Skeletal muscle cell (primary cell): ENCODE measurements around the gene POLR2F.

Source experiments
- DNase-seq: peaks from one replicate; pipeline ENCODE4 v3.0.0-alpha.2; 2010; ENCODE audit warnings: low read depth
- H3K4me3 ChIP-seq: 2 replicates; pipeline ENCODE4 v1.5.1; 2011; ENCODE audit warnings: low read depth, mild to moderate bottlenecking, control low read depth, low read length, moderate library complexity

POLR2F gene

DNA sequence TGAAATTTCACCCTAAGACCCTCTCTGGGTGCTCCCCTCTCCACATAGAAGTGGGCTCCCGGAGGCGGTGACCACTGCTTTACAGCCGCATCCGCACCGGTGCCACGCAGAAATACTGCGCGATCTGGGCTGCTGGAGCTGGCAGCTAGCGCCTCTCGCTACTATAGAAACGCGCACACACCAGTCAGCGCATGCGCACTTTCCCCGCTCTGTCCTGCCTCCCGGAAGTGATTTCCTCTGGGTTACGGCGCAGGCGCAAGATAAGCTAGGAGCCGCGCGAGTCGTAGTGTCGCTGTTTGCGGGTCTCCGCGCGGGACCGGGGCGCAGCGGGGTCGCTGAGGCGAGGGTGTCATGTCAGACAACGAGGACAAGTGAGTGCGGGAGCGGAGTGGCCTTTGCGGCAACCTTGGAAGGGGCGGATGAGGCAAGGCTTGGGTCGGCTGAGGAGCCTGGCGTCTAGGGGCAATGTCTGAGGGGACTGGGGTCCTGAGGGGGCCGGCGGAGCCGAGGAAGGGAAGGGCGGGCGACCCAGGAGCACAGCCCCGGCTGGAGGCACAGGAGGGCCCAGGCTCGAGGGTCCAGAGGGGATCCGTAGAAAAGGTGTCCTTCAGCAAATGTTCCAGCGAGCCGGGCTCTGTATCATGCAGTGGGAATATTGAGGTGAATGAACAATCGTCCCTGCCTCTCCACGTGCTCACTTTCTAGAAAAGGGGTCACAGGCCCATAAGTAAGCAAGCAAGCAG lies at the start of gene POLR2F, which contains the start of gene C22orf23:
Gene POLR2F, plus strand, starts transcription at position 263 of the 743 bp plus-strand sequence. Its CDS starts 89 bp downstream, at position 352.
Gene C22orf23, minus strand, starts transcription at position 165 of the 743 bp plus-strand sequence. CDS start 452 bp downstream, outside the sequence.
- H3K4me3 ChIP-seq = peak within 1 kb of the TSS; percentile 96
- peak; percentile 73 for DNase-seq

DNA sequence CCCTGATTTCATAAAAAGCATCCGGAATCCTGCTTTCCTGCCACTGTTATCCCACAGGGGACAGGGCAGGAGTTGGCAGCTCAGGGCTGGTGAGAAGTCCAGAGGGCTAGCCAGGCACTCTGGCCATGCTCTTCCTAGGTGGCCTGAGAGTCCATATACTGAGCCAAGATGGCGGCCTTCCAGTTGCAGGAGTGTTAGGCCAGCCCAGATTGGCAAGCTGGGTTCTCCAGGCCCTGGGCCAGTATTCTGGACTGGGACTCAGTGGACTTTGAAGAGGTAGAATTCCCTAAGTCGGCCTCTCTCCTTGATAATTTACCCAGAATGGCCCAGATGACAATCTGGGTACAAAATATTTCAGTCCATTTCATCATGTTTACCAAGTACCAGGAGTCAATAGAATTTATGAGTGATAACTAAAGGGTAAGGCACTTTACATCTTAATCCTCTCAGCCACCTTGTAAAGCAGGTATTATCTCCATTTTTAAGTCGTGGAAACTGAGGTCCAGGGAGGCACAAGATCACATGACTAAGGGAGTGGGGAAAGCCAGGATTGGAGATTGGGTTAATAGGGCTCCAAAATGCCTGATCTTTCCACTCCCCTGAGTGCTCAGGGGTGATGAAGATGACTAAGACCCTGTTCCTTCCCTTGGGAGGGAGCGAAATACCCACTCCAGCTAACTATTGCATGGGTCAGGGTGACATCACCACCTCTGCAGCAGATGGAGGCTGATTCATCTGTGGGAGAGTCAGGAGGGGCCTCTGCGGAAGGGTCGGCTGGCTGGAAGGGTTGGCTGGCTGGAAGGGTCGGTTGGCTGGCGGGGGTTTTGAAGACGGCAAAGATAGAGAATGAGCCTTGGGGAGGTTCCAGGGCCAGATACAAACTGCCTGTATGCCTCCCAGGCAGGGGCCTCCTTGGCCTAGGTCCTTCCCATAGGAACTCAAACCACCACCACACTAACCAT lies 48.6 kb upstream of the POLR2F start:
- peak overlapping the region; percentile 51 for H3K4me3 ChIP-seq
- DNase-seq = peak; percentile 98

DNA sequence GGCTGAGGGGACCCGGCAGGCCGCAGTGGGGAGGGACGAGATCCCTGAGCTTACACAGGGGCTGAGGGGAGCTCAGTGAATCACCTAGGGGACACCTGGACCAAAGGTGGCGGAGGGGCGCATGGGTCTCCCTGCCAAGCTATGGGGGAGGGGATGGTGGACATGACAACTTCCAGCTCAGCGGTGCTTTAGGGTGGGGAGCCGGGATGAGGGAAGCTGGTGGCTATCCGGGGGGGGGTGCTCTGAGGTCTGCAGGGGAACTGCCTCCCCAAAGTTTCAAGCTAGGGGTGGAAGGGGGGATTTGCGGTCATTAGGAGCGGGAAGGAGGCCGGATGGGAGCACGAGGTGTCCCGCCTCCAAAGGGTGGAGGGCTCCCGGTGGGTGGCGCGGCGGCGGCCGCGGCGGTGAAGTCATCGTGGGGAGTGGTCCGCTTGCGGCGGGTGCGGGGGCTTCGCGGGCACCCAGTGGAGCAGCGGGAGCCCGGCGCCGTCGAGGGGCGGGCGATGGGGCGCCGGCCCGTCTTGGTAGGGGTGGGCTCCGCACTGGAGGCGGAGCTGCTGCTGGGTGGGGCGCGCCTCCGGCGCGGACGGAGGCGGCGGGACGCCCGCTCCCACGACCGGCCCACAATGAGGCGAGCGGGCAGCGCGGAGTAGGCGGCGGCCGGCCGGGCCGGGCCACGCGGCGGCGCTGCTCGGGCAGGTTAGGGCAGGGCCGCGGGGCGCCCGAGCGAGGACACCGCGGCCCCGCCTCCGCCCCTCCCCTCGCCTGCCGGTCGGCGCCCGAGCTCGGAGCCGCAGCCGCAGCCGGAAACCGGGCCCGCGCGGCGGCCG lies 47.8 kb upstream of the POLR2F start, which contains the start of gene MICALL1:
Gene MICALL1, plus strand, starts transcription at position 764 of the 830 bp plus-strand sequence. CDS start 126 bp downstream, outside the sequence.
- DNase-seq = peak; percentile 43
- peak within 1 kb of the TSS; percentile 73 for H3K4me3 ChIP-seq

DNA sequence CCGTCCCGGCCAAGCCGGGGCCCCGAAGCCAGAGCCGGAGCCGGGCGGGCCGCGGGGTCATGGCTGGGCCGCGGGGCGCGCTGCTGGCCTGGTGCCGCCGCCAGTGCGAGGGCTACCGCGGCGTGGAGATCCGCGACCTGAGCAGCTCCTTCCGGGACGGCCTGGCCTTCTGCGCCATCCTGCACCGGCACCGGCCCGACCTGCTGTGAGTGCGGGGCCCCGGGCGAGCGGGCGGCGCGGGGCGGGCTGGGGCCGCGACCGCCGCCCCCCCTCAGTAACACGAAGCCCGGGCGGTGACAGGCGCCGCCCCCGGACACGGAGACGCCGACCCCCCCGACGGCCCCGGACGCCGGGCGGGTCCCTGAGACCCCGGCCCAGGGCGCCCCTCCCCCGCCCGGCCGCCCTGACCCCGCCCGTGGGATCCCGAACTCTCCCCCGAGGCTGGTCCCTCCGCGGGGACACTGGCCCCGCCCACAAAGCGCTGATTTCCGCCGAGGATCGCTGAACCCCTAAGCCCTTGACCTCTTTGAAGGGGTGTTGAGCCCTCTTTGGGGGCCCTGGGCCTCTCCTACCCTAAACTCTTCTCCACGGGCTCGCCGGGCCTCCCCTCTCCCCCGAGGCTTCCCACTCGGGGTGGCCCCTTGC lies 47.0 kb upstream of the POLR2F start:
- DNase-seq = no peak
- H3K4me3 ChIP-seq = peak overlapping the region; percentile 73

DNA sequence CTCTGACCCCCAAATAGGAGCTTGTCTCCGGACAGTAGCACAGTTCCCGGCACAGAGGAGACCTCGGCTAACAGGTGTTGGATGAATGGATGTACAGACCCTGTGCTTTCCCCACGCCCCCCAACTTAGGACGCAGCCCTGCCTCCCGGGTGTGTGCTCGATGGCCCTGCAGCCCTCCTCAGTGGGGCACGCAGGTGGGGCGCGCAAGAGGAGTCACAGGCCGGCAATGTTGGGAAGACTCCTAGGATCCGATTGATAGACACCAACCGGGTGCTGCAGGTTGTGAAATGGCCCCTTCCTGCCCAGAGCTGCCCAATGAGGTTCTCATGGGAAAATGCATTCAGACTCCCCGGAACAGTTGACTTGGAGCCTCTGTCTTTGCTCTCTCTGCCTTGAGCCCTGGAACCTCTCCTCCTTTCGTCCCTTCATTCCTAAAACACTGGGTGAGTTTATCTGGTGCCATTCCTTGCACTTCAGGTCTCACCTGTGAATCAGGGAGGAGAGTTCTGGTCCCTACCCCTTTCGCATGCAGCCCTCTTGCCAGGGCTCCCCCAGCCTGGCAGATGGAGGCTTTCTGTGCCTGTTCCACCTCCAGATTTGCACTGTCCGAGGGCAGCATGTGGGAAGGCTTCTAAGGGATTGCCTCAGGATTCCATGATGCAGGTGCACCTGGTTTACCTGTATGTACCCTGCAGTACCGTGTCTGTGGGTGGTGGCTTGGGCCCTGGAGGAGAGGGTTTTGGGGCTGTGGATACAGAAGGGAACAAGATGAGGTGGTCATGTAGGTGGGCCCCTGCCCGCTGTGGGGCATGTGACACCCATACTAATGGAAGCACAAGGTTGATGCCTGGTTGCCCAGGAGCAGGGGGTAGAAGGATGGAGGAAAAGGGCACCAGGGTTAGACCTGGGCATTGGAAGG lies 46.2 kb upstream of the POLR2F start:
- peak overlapping the region; percentile 73 for H3K4me3 ChIP-seq
- DNase-seq = no peak

DNA sequence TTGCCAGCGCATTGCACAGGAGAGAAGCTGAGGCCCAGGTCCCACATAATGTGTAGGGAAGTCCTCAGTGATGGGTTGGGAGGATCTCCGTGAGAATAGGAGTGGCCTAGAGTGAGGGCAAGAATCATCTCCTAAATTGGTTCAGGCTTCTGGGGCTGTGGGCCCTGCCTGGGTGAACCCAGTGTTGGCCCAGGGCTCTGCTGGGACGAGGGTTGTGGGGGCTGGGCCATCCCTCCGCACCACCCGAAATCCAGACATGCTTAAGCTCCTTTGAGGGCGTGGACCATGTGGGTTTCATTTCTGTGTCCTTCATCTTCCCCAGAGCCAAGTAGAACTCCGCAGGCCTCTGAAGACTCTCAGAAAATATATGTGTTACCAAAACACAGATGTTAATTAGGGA lies 43.7 kb upstream of the POLR2F start:
- H3K4me3 ChIP-seq = no peak overlapping the region
- DNase-seq = no peak

DNA sequence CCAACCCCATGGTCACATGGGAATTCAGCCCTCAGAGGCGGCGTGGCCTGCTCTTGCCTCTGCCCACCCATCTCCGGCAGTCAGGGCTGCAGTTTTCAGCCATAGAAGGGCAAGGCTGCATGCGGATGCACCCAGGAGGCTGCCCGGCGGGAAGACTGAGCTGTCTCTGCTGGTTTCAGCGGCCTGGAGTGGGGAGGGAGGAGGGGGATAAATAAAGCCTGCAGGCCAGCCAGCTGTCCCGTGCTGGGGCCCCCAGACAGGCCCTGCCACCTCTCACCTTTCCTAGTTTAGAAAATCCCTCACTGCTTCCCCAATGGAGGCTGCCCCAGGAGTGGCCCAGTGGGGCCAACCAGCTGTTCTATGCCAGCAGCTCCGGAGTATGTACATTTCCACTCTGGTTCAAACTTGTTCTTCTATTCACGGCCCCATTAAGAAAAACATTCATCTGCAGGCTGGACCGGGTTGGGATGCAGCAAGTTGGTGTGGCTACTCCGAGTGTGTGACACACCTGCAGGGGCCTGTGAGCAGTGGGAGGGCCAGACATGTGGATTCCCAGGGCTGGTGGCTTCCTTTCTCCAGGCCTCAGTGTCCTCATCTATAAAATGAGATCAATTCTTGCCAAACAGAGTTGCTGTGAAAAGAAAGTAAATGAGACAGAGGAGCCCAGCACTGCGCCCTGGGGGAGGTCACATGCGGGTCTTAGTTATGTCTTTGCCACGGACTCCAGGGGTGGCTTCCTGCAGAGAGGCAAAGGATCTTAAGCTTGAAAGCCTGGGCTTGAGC lies 42.4 kb upstream of the POLR2F start:
- DNase-seq = no peak
- H3K4me3 ChIP-seq = no peak overlapping the region

DNA sequence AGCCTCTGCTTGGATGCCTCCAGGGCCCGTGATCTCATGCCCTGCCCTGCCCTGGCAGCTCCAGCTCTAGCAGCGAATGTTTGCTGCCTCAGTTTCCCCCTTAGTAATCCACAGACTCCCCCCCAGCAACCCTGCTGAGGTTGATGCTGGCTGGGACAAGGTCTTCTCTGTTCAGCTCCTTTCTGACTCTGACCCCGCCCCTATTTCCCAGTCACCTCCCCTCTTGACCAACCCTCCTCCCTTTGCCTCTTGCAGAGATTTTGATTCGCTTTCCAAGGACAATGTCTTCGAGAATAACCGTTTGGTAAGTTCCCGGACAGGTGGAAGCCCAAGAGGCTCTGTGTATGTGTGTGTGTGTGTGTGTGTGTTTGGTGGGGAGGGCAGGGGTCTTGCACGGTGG lies 41.8 kb upstream of the POLR2F start:
- no peak overlapping the region for H3K4me3 ChIP-seq
- DNase-seq = no peak

DNA sequence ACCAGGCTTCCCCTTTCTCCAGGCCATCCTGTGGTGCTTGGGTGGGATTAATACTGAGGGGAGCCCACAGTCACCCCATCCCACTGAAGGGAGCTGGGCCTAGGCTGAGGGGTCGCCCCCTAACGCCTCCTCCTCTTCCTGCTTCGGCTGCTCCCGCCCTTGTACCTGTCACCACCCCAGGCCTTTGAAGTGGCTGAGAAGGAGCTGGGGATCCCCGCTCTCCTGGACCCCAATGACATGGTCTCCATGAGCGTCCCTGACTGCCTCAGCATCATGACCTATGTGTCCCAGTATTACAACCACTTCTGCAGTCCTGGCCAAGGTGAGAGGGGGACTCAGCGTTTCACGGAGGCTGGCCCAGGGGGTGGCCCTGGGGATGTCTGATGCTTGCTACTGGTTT lies 41.3 kb upstream of the POLR2F start:
- no peak for DNase-seq
- H3K4me3 ChIP-seq = no peak overlapping the region

DNA sequence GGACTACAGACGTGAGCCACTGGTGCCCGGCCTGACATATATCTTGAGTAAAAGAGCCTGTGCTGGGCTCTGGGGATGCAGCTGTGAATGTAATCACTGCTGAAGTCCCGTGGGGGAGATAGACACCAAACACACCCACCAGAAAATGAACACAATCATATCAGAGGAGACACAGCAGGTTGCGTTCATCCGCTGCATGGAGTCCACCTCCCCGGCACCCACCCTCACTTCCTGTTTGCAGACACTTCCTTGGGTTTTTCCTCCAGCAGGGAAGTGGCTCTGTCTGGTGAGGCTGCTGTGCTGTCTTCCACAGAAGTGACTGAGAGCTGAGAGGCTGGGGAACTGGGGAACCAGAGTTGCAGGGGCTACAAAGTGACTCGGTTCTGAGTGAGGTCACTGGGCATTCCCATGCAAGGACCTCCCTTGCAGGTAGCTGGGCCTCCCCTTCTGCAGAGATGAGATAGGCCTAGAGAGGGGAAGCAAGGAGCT lies 40.2 kb upstream of the POLR2F start:
- no peak for DNase-seq
- H3K4me3 ChIP-seq = no peak overlapping the region

DNA sequence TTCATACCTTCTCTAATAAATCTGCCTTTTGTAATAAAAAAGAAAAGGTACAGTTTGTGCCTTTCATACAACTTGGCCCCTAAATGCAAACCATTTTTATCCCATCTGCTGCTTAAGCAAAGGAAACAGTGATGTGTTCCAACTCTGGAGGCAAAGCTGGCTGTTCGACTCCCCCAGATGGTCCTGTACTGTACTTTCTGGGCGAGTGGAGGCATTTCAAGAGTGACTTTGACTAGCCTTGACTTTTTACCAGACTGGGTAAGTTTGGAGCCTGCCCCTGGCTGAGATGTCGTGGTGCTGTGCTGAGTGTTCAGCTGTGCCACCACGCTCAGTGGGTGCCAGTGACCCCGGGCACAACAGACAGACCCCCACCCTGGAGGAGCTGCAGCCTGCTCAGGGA lies 37.2 kb upstream of the POLR2F start:
- DNase-seq = no peak
- no peak overlapping the region for H3K4me3 ChIP-seq

DNA sequence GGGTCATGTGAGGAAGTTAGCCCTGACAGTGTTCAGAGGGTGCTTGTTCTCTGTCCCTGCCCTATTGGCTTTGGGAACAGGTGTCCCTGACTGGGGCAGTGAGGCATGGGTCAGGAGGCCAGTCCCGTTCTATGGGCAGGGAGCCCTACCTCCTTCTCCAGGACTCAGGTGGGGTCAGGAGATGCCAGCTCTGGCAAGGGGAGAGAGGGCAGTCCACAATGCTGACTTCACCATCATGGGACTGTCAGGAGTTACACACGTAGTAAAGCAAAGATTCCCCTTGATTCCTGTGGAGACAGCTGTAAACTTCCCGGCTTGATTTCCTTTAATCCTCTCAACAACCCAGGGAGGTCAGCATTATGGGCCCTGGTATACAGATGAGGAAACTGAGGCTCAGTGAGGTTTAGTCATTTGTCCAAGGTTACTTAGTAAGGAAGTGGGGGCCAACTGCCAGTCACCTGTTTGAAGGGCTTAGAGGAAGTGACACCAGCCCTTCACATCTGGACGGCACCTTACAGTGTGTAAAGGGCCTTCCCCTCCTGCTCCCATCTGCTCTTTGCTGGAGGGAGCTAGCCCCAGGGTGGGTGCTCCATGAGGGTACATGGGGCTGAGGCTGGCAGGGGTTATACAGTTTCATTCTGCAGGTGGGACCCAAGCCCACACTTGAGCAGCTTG lies 35.5 kb upstream of the POLR2F start:
- no peak for DNase-seq

DNA sequence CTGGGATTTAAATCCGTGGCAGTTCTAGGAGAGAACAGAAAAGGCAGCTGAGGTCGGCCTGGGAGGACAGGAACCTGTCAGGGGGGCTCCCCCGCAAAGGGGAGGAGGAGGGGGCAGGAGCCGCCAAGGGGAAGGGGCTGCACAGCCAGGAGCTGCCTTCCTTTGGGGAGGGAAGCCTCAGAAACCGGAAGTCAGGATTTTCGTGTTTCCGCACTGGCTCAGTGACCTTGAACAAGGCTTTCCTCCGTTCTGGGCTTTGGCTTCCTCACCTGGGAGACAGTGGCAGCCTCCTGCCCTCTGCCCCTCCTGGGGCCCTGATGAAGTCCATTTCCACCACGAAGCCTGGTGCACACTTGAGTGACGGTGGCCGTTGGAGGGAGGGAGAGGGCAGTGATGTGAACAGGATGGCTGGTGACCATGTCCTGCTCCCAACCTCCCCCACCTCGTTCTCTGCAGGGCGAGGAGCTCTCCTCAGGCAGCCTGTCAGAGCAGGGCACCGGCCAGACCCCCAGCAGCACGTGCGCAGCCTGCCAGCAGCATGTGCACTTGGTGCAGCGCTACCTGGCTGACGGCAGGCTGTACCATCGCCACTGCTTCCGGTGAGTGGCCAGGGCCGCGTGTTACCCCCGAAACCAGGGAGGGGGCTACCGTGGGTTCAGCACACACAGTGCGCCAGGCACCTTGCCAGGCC lies 34.8 kb upstream of the POLR2F start:
- no peak for DNase-seq
- H3K4me3 ChIP-seq = no peak overlapping the region

More for the DNA sequence above, 35.5 kb upstream of the POLR2F start:
- no peak overlapping the region for H3K4me3 ChIP-seq

DNA sequence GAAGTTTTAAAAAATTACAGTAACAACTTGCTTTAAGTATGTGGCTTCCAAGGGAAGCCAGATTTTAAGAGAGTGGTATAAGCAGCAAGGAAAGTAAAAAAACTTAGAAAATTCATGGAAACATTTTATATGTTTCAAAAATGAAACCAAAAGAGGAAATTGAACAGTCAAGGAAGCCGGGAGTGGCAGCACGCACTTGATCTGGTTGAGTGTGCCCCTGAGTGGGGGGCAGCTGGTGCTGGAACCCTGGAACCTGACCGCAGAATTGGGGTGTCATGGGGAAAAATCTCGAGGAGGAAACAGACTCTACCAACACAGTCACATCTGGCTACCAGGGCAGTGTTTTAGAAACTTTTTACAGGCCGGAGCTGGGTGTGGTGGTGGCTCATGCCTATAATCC lies 33.4 kb upstream of the POLR2F start:
- no peak overlapping the region for H3K4me3 ChIP-seq
- DNase-seq = no peak

DNA sequence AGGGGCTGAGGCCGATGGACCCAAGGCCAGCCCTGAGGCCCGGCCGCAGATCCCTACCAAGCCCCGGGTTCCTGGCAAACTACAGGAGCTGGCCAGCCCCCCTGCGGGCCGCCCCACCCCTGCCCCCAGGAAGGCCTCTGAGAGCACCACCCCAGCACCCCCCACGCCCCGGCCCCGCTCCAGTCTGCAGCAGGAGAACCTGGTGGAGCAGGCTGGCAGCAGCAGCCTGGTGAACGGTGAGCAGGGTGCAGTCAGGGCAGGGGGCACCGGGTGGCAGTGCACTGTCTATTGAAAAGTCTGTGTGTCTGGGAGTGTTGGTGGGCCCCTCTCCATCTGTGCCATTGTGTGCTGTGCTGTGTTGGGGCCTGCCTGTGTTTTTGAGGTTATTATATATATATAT lies 31.3 kb upstream of the POLR2F start:
- H3K4me3 ChIP-seq = no peak overlapping the region
- DNase-seq = no peak

DNA sequence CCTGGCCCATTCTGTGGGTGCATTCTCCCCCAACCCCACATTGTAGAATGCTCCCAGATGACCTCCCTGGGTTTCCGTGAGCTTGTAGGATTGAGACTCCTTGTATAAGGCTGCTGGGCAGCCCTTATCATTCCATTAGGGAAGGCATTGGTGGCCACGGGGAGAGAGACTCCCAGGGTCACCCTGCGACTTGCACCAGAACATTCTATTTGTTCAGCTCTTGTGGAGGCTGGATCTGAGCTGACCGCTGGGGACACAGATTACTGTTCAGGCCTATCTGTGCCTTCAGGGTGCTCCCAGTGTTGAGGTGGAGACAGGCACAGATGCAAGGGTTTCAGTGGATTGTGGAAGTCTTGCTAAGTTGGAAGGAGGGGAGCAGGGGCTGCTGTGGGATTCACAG lies 29.6 kb upstream of the POLR2F start:
- DNase-seq = no peak
- no peak overlapping the region for H3K4me3 ChIP-seq
